Right atrium auricular region (tissue), 2 donors: Measurements from ENCODE around the gene PPP1R1C. TPM values are rescaled to one million over a fixed set of nuclear protein-coding genes. Genes with fewer than 3 reads are reported as not detected.

Experiments used
- DNase-seq: peaks from one replicate; pipeline ENCODE4 v3.0.0-alpha.2; 2019; ENCODE audit warnings: low spot score
- H3K27ac ChIP-seq, 2 donors: fragments of 200-600 bp; sonication (generic); 1 replicate in 1 of 2; 2 replicates in 1 of 2; pipeline ENCODE4 v1.5.1; 2016 to 2019
- H3K27me3 ChIP-seq, 2 donors: fragments of 200-600 bp; sonication (generic); one replicate each; pipeline versions ENCODE4 v1.5.1 to v1.6.0; 2017 to 2019
- H3K36me3 ChIP-seq: fragments of 200-600 bp; sonication (generic); one replicate; pipeline ENCODE4 v1.5.1; 2016
- H3K4me1 ChIP-seq, 2 donors: fragments of 200-600 bp; sonication (generic); one replicate each; pipeline versions ENCODE4 v1.5.1 to v1.6.0; 2017 to 2019
- H3K4me3 ChIP-seq, 2 donors: fragments of 200-600 bp; sonication (generic); 1 replicate in 1 of 2; 2 replicates in 1 of 2; pipeline ENCODE4 v1.5.1; 2017 to 2019; ENCODE audit warnings: mild to moderate bottlenecking in 1 of 2, moderate library complexity in 1 of 2
- H3K9me3 ChIP-seq, 2 donors: fragments of 200-600 bp; sonication (generic); one replicate each; pipeline ENCODE4 v1.5.1; 2019
- total RNA-seq, 2 donors: library from RNA; depleted of rRNA; stranded (reverse); fragments of >200 nt; gene quantifications; one replicate each; pipeline ENCODE4 v1.1.0, GENCODE V29; 2016
- TF ChIP-seq, protein P1 (sequence below), 2 donors: fragments of 200-600 bp; sonication (generic); IDR thresholded peaks; one replicate each; pipeline ENCODE4 v1.5.1; 2019; ENCODE audit warnings: antibody characterized with exemption in 2 of 2

Gene PPP1R1C
- total RNA-seq, 2 donors from 2014 or later: 5.4 to 14.5 TPM

DNA sequence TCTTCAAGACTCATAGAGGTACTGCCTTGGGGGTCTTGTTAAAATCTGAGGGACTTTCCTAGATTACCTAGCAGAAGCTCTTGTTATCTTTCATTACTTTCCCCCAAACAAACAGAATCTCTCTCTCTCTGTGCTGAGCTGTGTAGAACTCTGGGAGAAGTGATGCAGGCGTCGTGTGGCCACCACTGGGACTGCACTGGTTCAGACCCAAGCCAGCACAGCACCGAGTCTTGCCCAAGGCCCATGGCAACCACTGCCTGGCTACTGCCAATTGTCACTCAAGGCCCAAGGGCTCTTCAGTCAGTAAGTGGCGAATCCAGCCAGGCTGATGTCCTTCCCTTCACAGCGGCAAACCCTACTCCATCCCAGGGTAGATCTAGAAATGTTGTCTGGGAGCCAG lies 28.6 kb downstream of the PPP1R1C start:
- no peak overlapping the region for H3K27ac ChIP-seq
- TF ChIP-seq, protein P1, sequence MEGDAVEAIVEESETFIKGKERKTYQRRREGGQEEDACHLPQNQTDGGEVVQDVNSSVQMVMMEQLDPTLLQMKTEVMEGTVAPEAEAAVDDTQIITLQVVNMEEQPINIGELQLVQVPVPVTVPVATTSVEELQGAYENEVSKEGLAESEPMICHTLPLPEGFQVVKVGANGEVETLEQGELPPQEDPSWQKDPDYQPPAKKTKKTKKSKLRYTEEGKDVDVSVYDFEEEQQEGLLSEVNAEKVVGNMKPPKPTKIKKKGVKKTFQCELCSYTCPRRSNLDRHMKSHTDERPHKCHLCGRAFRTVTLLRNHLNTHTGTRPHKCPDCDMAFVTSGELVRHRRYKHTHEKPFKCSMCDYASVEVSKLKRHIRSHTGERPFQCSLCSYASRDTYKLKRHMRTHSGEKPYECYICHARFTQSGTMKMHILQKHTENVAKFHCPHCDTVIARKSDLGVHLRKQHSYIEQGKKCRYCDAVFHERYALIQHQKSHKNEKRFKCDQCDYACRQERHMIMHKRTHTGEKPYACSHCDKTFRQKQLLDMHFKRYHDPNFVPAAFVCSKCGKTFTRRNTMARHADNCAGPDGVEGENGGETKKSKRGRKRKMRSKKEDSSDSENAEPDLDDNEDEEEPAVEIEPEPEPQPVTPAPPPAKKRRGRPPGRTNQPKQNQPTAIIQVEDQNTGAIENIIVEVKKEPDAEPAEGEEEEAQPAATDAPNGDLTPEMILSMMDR (IDR thresholded peaks at IDR 0.05): no peak
- no peaks in the 10 kb centered on the region for H3K4me1 ChIP-seq
- no peak for DNase-seq
- H3K4me3 ChIP-seq: no peak overlapping the region
- peaks cover 0 to 17% of the 10 kb centered on the region in 2 donors for H3K9me3 ChIP-seq
- H3K36me3 ChIP-seq: no peaks in the 10 kb centered on the region
- no peaks in the 10 kb centered on the region for H3K27me3 ChIP-seq

DNA sequence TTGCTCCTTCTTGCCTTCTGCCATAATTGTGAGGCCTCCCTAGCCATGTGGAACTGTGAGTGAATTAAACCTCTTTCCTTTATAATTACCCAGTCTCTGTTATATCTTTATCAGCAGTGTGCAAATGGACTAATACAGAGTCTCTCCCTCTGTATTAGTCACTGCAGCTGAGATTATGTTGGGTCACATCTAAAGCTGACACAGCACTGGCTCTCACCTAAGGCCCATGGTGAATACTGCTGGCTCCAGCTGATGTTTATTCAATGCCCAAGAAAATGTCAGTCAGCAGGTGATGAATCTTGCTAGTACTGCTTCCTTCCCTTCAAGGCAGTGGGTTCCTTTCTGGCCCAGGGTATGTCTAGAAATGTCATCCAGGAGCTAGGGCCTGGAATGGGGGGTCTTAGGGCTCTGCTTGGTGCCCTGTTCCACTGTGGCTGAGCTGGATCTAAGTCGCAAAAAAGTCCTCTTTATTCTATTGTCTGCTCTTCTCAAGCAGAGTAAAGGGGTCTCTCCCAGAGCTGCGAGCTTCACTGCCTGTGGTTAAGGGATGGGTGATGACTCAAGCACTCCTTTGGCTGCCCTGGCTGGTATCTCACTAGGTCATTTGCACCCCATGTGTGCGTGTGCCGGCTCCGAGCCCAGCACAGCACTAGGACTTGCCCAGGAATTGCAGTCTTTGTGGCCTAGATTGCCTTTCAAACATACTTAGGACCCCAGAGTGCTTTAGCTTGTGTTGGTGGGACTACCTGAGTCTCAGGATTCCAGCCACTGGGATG lies 29.9 kb downstream of the PPP1R1C start:
- TF ChIP-seq, protein P1 (IDR thresholded peaks at IDR 0.05): no peak
- no peaks in the 10 kb centered on the region for H3K27me3 ChIP-seq
- no peaks in the 10 kb centered on the region for H3K4me1 ChIP-seq
- H3K9me3 ChIP-seq: peaks cover 0 to 17% of the 10 kb centered on the region in 2 donors
- no peaks in the 10 kb centered on the region for H3K36me3 ChIP-seq
- DNase-seq: no peak
- no peak overlapping the region for H3K27ac ChIP-seq
- no peak overlapping the region for H3K4me3 ChIP-seq

DNA sequence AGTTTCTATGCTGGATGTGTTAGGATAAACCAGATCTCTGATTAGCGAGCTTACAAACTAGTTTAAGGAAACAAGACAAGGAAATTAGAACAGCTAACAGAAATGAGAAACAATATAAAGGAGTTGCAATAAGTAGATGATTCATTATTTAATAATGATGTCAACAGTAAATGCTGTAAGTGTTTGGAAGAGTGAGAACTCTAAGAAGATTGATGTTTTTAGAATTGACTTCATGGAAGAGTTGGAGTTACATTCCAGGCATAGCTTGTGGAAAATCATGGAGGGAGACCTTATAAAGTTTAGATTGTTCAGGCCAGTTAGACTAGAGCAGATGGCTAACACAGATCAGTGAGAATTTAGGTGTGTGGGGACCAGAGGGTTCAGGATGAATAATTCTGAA lies 32.6 kb downstream of the PPP1R1C start:
- DNase-seq: no peak
- peaks cover 0 to 25% of the 10 kb centered on the region in 2 donors for H3K9me3 ChIP-seq
- no peaks in the 10 kb centered on the region for H3K36me3 ChIP-seq
- H3K27ac ChIP-seq: no peak overlapping the region
- H3K27me3 ChIP-seq: no peaks in the 10 kb centered on the region
- H3K4me1 ChIP-seq: no peaks in the 10 kb centered on the region
- no peak overlapping the region for H3K4me3 ChIP-seq
- TF ChIP-seq, protein P1 (IDR thresholded peaks at IDR 0.05): no peak

DNA sequence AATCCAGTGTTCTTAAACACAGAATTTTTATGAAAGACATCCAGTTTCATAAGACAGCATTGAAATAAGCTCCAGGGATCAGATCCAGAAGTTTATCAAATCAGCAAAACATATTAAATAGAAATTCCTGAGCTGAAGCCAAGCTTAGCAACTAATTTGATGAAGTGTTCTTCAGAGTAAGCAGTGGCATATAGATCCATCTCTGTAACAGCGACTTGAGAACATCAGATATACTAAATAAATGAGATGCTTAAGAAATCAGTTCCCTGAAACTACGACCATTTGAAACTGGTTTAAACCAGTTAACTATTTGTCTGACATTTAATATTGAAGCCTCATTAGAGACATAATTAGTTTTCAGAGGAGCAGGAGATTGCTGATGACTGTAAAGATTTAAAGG lies 34.1 kb downstream of the PPP1R1C start:
- Histone ChIP-seq H3K27me3 (no peaks in the 10 kb centered on the region), H3K9me3 (peaks cover 0 to 28% of the 10 kb centered on the region in 2 donors), H3K4me1 (no peaks in the 10 kb centered on the region), H3K27ac (no peak overlapping the region), H3K36me3 (no peaks in the 10 kb centered on the region), H3K4me3 (no peak overlapping the region)
- TF ChIP-seq, protein P1 (IDR thresholded peaks at IDR 0.05): no peak
- DNase-seq: no peak

DNA sequence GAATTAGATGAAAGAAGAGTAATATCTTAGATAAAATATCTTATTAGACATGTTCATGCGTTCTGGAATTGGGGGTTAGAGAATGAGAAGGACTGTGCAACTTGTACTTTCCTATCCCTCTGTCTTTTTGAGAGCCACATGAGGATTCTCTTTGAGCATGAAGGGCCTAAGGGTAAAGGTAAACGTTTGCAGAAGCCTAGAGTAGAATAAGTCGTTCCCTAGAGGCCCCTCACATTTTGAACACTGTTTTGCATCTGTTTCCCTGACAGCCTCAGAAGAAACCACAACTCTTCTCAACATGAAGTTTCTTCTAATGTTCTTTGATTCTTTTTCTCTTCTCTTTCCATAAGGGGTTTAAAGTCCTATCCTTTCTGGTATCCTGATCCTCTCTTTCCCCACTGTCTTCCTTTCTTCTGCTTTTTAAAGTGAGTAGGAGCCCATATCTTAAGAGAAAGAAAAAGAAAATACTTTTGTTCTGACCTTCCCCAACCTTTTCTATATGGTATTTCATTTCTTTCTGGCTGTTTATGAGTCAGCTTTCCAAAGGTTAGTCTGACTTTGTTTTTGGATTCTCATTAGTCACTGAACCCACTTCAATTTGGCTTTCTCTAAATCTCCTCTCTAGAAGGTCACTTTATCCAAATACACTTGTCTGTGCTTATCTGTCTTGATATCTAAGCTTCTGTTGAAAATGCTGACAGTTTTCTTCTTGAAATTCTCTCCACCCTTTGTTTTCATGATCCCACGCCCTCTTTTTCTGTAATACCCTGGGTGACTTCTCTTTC lies 34.8 kb downstream of the PPP1R1C start:
- TF ChIP-seq, protein P1 (IDR thresholded peaks at IDR 0.05): no peak
- no peak for DNase-seq
- no peaks in the 10 kb centered on the region for H3K4me1 ChIP-seq
- H3K27ac ChIP-seq: no peak overlapping the region
- H3K36me3 ChIP-seq: no peaks in the 10 kb centered on the region
- peaks cover 0 to 28% of the 10 kb centered on the region in 2 donors for H3K9me3 ChIP-seq
- no peaks in the 10 kb centered on the region for H3K27me3 ChIP-seq
- H3K4me3 ChIP-seq: no peak overlapping the region
